22Rv1 (cell line): ENCODE measurements around the gene ZNF66.
"Not testable (repeated sequence)": the region's sequence is repeated elsewhere in the genome, so short reads cannot be mapped to it uniquely, and the experiment has no call there.

Experiments
- H3K27ac ChIP-seq: fragments of 450-650 bp; 2 replicates; pipeline ENCODE4 v1.5.1; 2017
- CTCF ChIP-seq: fragments of 450-650 bp; IDR thresholded peaks from 2 replicates; pipeline ENCODE4 v1.5.1; 2017; ENCODE audit warnings: mild to moderate bottlenecking
- ZFX ChIP-seq: fragments of 450-650 bp; IDR thresholded peaks from 2 replicates; pipeline ENCODE4 v1.6.1; 2017; ENCODE audit warnings: antibody characterized with exemption, borderline replicate concordance

The ZNF66 gene

GRCh38 chr19:20776083-20777076 is at the start of gene ZNF66:
Gene ZNF66, plus strand, starts transcription at chr19:20776304. Its CDS starts 144 bp downstream, at chr19:20776448.
- no peak for TF ChIP-seq CTCF
- TF ChIP-seq ZFX: no peak
- peak within 1 kb of the TSS; percentile 58 for H3K27ac ChIP-seq

GRCh38 chr19:20750169-20750568 is 25.9 kb upstream of the ZNF66 start:
- H3K27ac ChIP-seq: not testable (repeated sequence)

GRCh38 chr19:20752291-20752690 is 23.8 kb upstream of the ZNF66 start:
- H3K27ac ChIP-seq: not testable (repeated sequence)

GRCh38 chr19:20769225-20769736 is 6.8 kb upstream of the ZNF66 start:
- not testable (repeated sequence) for H3K27ac ChIP-seq

- H3K27ac ChIP-seq: no peak overlapping the region
- TF ChIP-seq ZFX: no peak
- TF ChIP-seq CTCF: no peak
Observed at GRCh38 chr19:20787786-20788185, 11.7 kb downstream of the ZNF66 start.

- TF ChIP-seq ZFX (no peak), CTCF (no peak)
- no peak overlapping the region for H3K27ac ChIP-seq
Observed at GRCh38 chr19:20791806-20792205, 15.7 kb downstream of the ZNF66 start.

- H3K27ac ChIP-seq: not testable (repeated sequence)
Observed at GRCh38 chr19:20806311-20807262, 30.5 kb downstream of the ZNF66 start.

- TF ChIP-seq CTCF (no peak), ZFX (no peak)
- no peak overlapping the region for H3K27ac ChIP-seq
Observed at GRCh38 chr19:20840371-20840770, 64.3 kb downstream of the ZNF66 start.
